ENCODE results near the gene MVP. TPM values are rescaled to one million over a fixed set of nuclear protein-coding genes. Genes with fewer than 3 reads are reported as not detected.
"Not testable (repeated sequence)": the region's sequence is repeated elsewhere in the genome, so short reads cannot be mapped to it uniquely, and the experiment has no call there.

MVP gene
- total RNA-seq, 1 donor from 2014 or later: 13.1 TPM

- Mint-ChIP-seq H3K4me1 (peaks cover 53% of the 10 kb centered on the region), H3K4me3 (no peak overlapping the region), H3K27me3 (ENCODE audit: low read depth) (no peaks in the 10 kb centered on the region), H3K27ac (peak overlapping the region; percentile 95), H3K36me3 (no peaks in the 10 kb centered on the region), H3K9me3 (no peaks in the 10 kb centered on the region)
- DNase-seq (ENCODE audit: low spot score in 2 of 2, unreplicated experiment in 2 of 2): no peak
- TF ChIP-seq CTCF (IDR thresholded peaks at IDR 0.05; ENCODE audit: unreplicated experiment): no peak
These were observed 36.1 kb upstream of the MVP start for GRCh38 chr16:29784157-29784556.

DNA sequence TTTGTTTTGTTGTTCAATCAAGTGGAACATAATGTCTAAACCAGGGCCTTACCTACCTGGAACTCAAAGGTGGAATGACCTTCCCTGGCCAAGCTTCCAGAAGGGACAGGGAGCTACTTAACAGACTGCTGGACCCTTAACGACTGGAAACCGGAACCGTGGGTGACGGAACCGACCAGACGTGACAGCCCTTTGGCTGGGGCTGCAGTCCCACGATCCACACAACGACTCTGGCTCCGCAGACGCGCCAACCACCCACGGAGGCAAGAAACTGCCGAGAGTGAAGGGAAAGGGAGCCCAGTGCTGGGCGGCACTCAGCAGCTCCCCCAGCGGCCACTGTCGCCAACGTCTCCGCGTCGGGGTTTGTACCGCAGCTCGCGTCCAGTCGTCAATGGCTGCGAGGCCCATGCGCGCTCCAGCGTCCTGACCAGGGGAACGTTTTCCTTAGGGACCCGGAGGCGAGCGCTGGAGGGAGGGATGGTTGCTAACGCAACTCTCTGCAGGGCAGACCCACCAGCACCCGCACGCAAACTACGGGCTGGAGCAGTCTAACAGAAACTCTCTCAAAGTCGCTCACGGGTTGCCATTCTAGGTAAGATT is 35.3 kb upstream of the MVP start:
- H3K9me3 Mint-ChIP-seq: no peaks in the 10 kb centered on the region
- TF ChIP-seq CTCF (IDR thresholded peaks at IDR 0.05; ENCODE audit: unreplicated experiment): peak; percentile 52
- peak overlapping the region; percentile 49 for H3K4me3 Mint-ChIP-seq

DNA sequence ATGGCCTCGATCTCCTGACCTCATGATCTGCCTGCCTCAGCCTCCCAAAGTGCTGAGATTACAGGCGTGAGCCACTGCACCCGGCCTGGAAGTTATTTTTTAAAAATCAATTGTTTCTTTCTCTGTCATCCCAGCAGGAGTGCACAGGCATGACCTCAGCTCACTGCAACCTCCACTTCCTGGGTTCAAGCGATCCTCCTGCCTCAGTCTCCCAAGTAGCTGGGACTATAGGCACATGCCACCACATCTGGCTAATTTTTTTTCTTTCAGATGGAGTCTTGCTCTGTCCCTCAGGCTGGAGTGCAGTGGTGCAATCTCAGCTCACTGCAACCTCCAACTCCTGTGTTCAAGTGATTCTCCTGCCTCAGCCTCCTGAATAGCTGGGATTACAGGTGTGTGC is 33.1 kb upstream of the MVP start:
- H3K36me3 Mint-ChIP-seq; H3K27me3 Mint-ChIP-seq (ENCODE audit: low read depth); H3K9me3 Mint-ChIP-seq; H3K27ac Mint-ChIP-seq; DNase-seq (ENCODE audit: low spot score in 2 of 2, unreplicated experiment in 2 of 2); H3K4me3 Mint-ChIP-seq: not testable (repeated sequence)
- H3K4me1 Mint-ChIP-seq: peaks cover 49% of the 10 kb centered on the region

More for the DNA sequence above, 35.3 kb upstream of the MVP start:
- no peaks in the 10 kb centered on the region for H3K27me3 Mint-ChIP-seq (ENCODE audit: low read depth)
- no peaks in the 10 kb centered on the region for H3K36me3 Mint-ChIP-seq
- peak overlapping the region; percentile 67 for H3K27ac Mint-ChIP-seq
- DNase-seq (ENCODE audit: low spot score in 2 of 2, unreplicated experiment in 2 of 2): peak; percentile 41 to 62
- H3K4me1 Mint-ChIP-seq: peaks cover 46% of the 10 kb centered on the region

DNA sequence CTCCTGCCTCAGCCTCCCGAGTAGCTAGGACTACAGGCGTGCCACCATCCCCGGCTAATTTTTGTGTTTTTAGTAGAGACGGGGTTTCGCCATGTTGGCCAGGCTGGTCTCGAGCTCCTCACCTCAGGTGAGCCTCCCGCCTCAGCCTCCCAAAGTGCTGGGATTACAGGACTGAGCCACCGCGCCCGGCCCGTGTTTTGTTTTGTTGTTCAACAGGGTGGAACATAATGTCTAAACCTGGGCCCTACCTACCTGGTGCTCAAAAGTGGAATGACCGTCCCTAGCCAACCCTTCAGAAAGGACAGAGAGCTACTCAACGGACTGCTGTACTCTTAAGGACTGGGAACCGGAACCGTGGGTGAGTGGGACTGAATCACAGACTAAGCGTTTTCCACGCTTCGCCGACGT is 30.5 kb upstream of the MVP start:
- DNase-seq (ENCODE audit: low spot score in 2 of 2, unreplicated experiment in 2 of 2): no peak
- Mint-ChIP-seq H3K27me3 (ENCODE audit: low read depth) (no peaks in the 10 kb centered on the region), H3K27ac (peak overlapping the region; percentile 98), H3K9me3 (no peaks in the 10 kb centered on the region), H3K4me1 (peaks cover 35% of the 10 kb centered on the region), H3K4me3 (peak overlapping the region; percentile 98), H3K36me3 (no peaks in the 10 kb centered on the region)
- no peak for TF ChIP-seq CTCF (IDR thresholded peaks at IDR 0.05; ENCODE audit: unreplicated experiment)

- no peaks in the 10 kb centered on the region for H3K27me3 Mint-ChIP-seq (ENCODE audit: low read depth)
- peak; percentile 99 to 100 for DNase-seq (ENCODE audit: low spot score in 2 of 2, unreplicated experiment in 2 of 2)
- peak within 1 kb of the TSS; percentile 98 for H3K27ac Mint-ChIP-seq
- peaks cover 32% of the 10 kb centered on the region for H3K4me1 Mint-ChIP-seq
- no peaks in the 10 kb centered on the region for H3K9me3 Mint-ChIP-seq
- H3K4me3 Mint-ChIP-seq: peak within 1 kb of the TSS; percentile 98
- peaks cover 2% of the 10 kb centered on the region for H3K36me3 Mint-ChIP-seq
- peak; percentile 51 for TF ChIP-seq CTCF (IDR thresholded peaks at IDR 0.05; ENCODE audit: unreplicated experiment)
These were observed 29.9 kb upstream of the MVP start, which contains the start of gene KIF22 for GRCh38 chr16:29790183-29790948. Gene KIF22 (plus strand): TSS chr16:29790751. CDS start chr16:29790760, 9 bp downstream.

Measured in mesothelial cell of epicardium (in vitro differentiated cells).